Vagina (tissue), 2 donors: Measurements from ENCODE around the gene KLHL9.

Experiments used
- CTCF ChIP-seq, 3 experiments: fragments of 450-650 bp in 2 of 3; fragments of 200-600 bp in 1 of 3; sonication (generic) in 1 of 3; IDR thresholded peaks; one replicate each; pipeline ENCODE4 v1.5.1; 2017 to 2019; ENCODE audit warnings: antibody characterized with exemption in 3 of 3, mild to moderate bottlenecking in 2 of 3, moderate library complexity in 2 of 3
- POLR2A ChIP-seq, 2 donors: fragments of 450-650 bp; IDR thresholded peaks; one replicate each; pipeline ENCODE4 v1.6.1; 2017; ENCODE audit warnings: antibody characterized with exemption in 2 of 2, mild to moderate bottlenecking in 2 of 2, moderate library complexity in 2 of 2

GRCh38 chr9:21334701-21335632, at the start of gene KLHL9:
- TF ChIP-seq CTCF (IDR thresholded peaks at IDR 0.05) (no peak), POLR2A (IDR thresholded peaks at IDR 0.05) (peak in 1 of 2 donors; percentile 47)
